B cell (primary cell): ENCODE results near the gene PRKCZ. TPM values are rescaled to one million over a fixed set of nuclear protein-coding genes. Genes with fewer than 3 reads are reported as not detected.

Experiments
- ATAC-seq: fragments of 200-7000 bp; cut with Tn5 transposase; one replicate; pipeline ENCODE4 v1.10.0; 2021; ENCODE audit warnings: low read depth, mild to moderate bottlenecking, moderate number of reproducible peaks, moderate library complexity
- CTCF ChIA-PET: fragments of 350-600 bp; sonication (Branson Sonifier 250); formaldehyde crosslinking; loops from one replicate; lab custom pipeline; 2021; ENCODE audit warnings: antibody characterized with exemption, inconsistent platforms; lab: Charles Lee
- POLR2A ChIA-PET: fragments of 350-600 bp; sonication (Branson Sonifier 250); formaldehyde crosslinking; loops from one replicate; lab custom pipeline; 2021; ENCODE audit warnings: antibody characterized with exemption; lab: Charles Lee
- DNase-seq: peaks from one replicate; pipeline ENCODE4 v3.0.0; 2013
- H2AFZ ChIP-seq: 2 replicates; pipeline ENCODE4 v1.6.1; 2012; ENCODE audit warnings: mild to moderate bottlenecking, low read depth, low read length; ENCODE audit not compliant: insufficient read depth, poor library complexity, severe bottlenecking
- H3K27ac ChIP-seq, 2 donors: 1 replicate in 1 of 2; 2 replicates in 1 of 2; pipeline ENCODE4 v1.5.1; 2012 to 2013; ENCODE audit warnings: low read length in 2 of 2, mild to moderate bottlenecking in 2 of 2, moderate library complexity in 1 of 2
- H3K27me3 ChIP-seq, 4 experiments: fragments of 200-600 bp in 1 of 4; sonication (generic) in 1 of 4; replicated peaks in 1 of 4; 1 replicate in 2 of 4; 2 replicates in 2 of 4; pipeline versions ENCODE4 v1.6.1 to v1.7.0; 2013 to 2016; ENCODE audit warnings: low read length in 3 of 4, mild to moderate bottlenecking in 2 of 4, mixed read lengths in 1 of 4, moderate library complexity in 1 of 4; ENCODE audit not compliant: insufficient read depth in 4 of 4, control insufficient read depth in 3 of 4; ENCODE audit errors: control extremely low read depth in 1 of 4
- H3K36me3 ChIP-seq, 2 experiments: replicated peaks in 1 of 2; 1 replicate in 1 of 2; 2 replicates in 1 of 2; pipeline versions ENCODE4 v1.6.1 to v1.7.1; 2013; ENCODE audit warnings: low read length in 1 of 2; ENCODE audit not compliant: insufficient read depth in 2 of 2, control insufficient read depth in 1 of 2; ENCODE audit errors: control extremely low read depth in 1 of 2, extremely low read depth in 1 of 2
- H3K4me1 ChIP-seq, 2 donors: fragments of 200-600 bp in 1 of 2; sonication (generic) in 1 of 2; 1 replicate in 1 of 2; 2 replicates in 1 of 2; pipeline versions ENCODE4 v1.5.1 to v1.6.1; 2013 to 2017; ENCODE audit warnings: low read length in 2 of 2; ENCODE audit not compliant: control insufficient read depth in 2 of 2, insufficient read depth in 2 of 2
- H3K4me2 ChIP-seq: replicated peaks from 2 replicates; pipeline ENCODE3; 2012; ENCODE audit warnings: mild to moderate bottlenecking, low read depth, low read length; ENCODE audit not compliant: poor library complexity, severe bottlenecking
- H3K4me3 ChIP-seq, 5 experiments: fragments of 200-600 bp in 1 of 5; sonication (generic) in 1 of 5; 1 replicate in 3 of 5; 2 replicates in 2 of 5; pipeline versions ENCODE4 v1.5.1 to v1.7.0; 2011 to 2016; ENCODE audit warnings: low read length in 4 of 5, mild to moderate bottlenecking in 4 of 5, low read depth in 2 of 5, control low read depth in 1 of 5, moderate library complexity in 1 of 5; ENCODE audit not compliant: insufficient read depth in 1 of 5; ENCODE audit errors: control extremely low read depth in 1 of 5, extremely low read depth in 1 of 5
- H3K79me2 ChIP-seq: fragments of 200-600 bp; sonication (generic); one replicate; pipeline ENCODE4 v1.6.0; 2016; ENCODE audit warnings: low read length; ENCODE audit not compliant: control insufficient read depth, insufficient read depth
- H3K9ac ChIP-seq: fragments of 200-600 bp; sonication (generic); 2 replicates; pipeline ENCODE4 v1.6.1; 2017; ENCODE audit warnings: mild to moderate bottlenecking, low read length, moderate library complexity
- H3K9me3 ChIP-seq, 3 donors: one replicate each; pipeline versions ENCODE4 v1.6.1 to v1.7.1; 2013; ENCODE audit warnings: low read length in 2 of 3; ENCODE audit not compliant: control insufficient read depth in 2 of 3, insufficient read depth in 1 of 3; ENCODE audit errors: control extremely low read depth in 1 of 3
- H4K20me1 ChIP-seq: 2 replicates; pipeline ENCODE4 v1.6.0; 2012; ENCODE audit warnings: mild to moderate bottlenecking, low read length; ENCODE audit not compliant: insufficient read depth, control insufficient read depth, poor library complexity, severe bottlenecking
- H3K27ac Mint-ChIP-seq: one replicate; pipeline ENCODE4 v1.8.0; 2021; ENCODE audit warnings: mixed read lengths
- H3K27me3 Mint-ChIP-seq: one replicate; pipeline ENCODE4 v1.8.0; 2021; ENCODE audit warnings: mixed read lengths
- H3K4me1 Mint-ChIP-seq: one replicate; pipeline ENCODE4 v1.8.0; 2021; ENCODE audit warnings: mixed read lengths
- H3K4me3 Mint-ChIP-seq: one replicate; pipeline ENCODE4 v1.8.0; 2021; ENCODE audit warnings: mixed read lengths
- H3K9me3 Mint-ChIP-seq: one replicate; pipeline ENCODE4 v1.8.0; 2022; ENCODE audit warnings: mixed read lengths; ENCODE audit not compliant: insufficient read depth
- CTCF ChIP-seq: fragments of 200-600 bp; IDR thresholded peaks from one replicate; pipeline ENCODE4 v1.8.0; 2022; ENCODE audit warnings: antibody characterized with exemption, mild to moderate bottlenecking
- EZH2 ChIP-seq: IDR thresholded peaks from 2 replicates; pipeline ENCODE4 v1.6.1; 2012; ENCODE audit warnings: borderline replicate concordance, low read depth, mild to moderate bottlenecking, moderate library complexity, low read length; ENCODE audit not compliant: insufficient read depth, poor library complexity, severe bottlenecking
- WGBS: methylation state at CpG from one replicate; pipeline ENCODE4 v1.1.5; 2013; ENCODE audit warnings: missing lambda C conversion rate; ENCODE audit not compliant: insufficient coverage; 5-methylcytosine and 5-hydroxymethylcytosine counted together
- intact Hi-C: fragments of 100-400 bp; cut with micrococcal nuclease; formaldehyde crosslinking; loops from one replicate; pipeline ENCODE4 v1.10.0; 2022
- polyA plus RNA-seq: library from polyadenylated mRNA; depleted of rRNA; stranded (reverse); fragments of >200 nt; gene quantifications from 2 replicates; pipeline ENCODE4 v1.2.3, GENCODE V29; 2012
- total RNA-seq, 2 donors: library from RNA; stranded (reverse); fragments of 120-200 nt in 1 of 2; gene quantifications; 1 replicate in 1 of 2; 2 replicates in 1 of 2; pipeline versions ENCODE4 v1.2.3 to v1.2.4, GENCODE V29; 2013 to 2022

PRKCZ gene
- total and polyA plus RNA-seq, 2 donors (not counting 1 experiment from before 2014, with no cell fraction given): 17.9 to 53.2 TPM

DNA sequence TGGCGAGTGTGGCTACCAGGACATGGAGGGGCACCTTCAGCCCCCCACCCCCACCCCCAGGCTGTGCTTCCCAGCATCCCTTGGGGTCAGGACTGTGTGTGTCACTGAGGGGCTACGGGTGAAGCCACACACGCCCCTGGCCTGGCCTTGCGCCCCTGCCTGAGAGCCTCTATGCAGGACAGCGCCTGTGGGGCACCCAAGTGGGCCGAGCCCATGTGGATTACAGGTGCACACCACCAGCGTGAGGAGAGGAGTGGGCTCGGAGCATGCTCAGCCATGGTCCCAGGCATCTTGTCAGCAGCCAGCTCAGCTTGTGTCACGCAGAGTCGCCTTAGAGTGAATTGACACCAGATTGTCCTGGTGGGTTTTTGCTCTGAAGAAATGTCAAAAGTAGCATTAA, 116.5 kb downstream of the PRKCZ start:
- no peaks in the 10 kb centered on the region for H3K4me1 Mint-ChIP-seq
- TF ChIP-seq EZH2: no peak
- no peak for TF ChIP-seq CTCF
- no peaks in the 10 kb centered on the region for H3K4me1 ChIP-seq
- WGBS: 99% methylated on average over 7 of the region's 10 CpGs
- no peak overlapping the region for H3K27ac Mint-ChIP-seq
- no peak overlapping the region for H3K4me2 ChIP-seq
- intact Hi-C loops: no loop called here
- CTCF ChIA-PET: no interaction called here
- no peak overlapping the region for H2AFZ ChIP-seq
- H3K4me3 ChIP-seq: no peak overlapping the region
- H3K9me3 ChIP-seq: peaks cover 0 to 14% (median 0%) of the 10 kb centered on the region in 3 donors
- no peaks in the 10 kb centered on the region for H3K9me3 Mint-ChIP-seq
- no peak for ATAC-seq
- DNase-seq: no peak
- POLR2A ChIA-PET: no interaction called here
- no peaks in the 10 kb centered on the region for H3K27me3 Mint-ChIP-seq
- no peak overlapping the region for H3K27ac ChIP-seq
- H3K36me3 ChIP-seq: no peaks in the 10 kb centered on the region
- no peaks in the 10 kb centered on the region for H3K79me2 ChIP-seq
- H3K4me3 Mint-ChIP-seq: no peak overlapping the region
- no peaks in the 10 kb centered on the region for H4K20me1 ChIP-seq
- no peak overlapping the region for H3K9ac ChIP-seq
- H3K27me3 ChIP-seq: no peaks in the 10 kb centered on the region

DNA sequence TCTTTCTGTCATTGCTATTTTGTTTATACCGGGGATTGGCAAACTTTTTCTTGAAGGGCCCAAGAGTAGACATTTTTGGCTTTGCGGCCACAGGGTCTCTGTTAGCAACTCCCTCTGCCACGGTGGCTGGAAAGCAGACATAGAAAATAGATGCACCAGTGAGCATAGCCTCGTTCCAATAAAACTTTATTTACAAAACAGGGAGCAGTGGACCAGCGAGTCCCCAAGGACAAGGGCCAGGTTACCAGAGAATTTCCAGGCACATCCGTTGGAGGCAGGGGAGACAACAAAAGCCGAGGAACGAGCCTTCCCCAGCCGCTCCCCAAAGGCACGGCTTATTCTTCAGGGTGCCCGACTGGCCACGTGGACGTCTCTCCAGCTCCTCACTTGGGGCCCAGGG, 117.9 kb downstream of the PRKCZ start:
- DNase-seq (no peak), ATAC-seq (no peak)
- Histone ChIP-seq H3K27me3 (no peaks in the 10 kb centered on the region), H4K20me1 (no peaks in the 10 kb centered on the region), H2AFZ (no peak overlapping the region), H3K36me3 (no peaks in the 10 kb centered on the region), H3K9me3 (peaks cover 0 to 12% (median 0%) of the 10 kb centered on the region in 3 donors), H3K4me2 (no peak overlapping the region), H3K9ac (no peak overlapping the region), H3K79me2 (no peaks in the 10 kb centered on the region), H3K27ac (no peak overlapping the region), H3K4me3 (no peak overlapping the region), H3K4me1 (no peaks in the 10 kb centered on the region)
- no peaks in the 10 kb centered on the region for H3K27me3 Mint-ChIP-seq
- H3K27ac Mint-ChIP-seq: no peak overlapping the region
- intact Hi-C loops: no loop called here
- CTCF ChIA-PET: interaction anchor here (1.1 kb wide), 1 partner anchor 8 kb away, joined by 4 read pairs; no protein-coding TSS in a partner anchor
- POLR2A ChIA-PET: no interaction called here
- no peak overlapping the region for H3K4me3 Mint-ChIP-seq
- TF ChIP-seq CTCF (no peak), EZH2 (no peak)
- H3K4me1 Mint-ChIP-seq: no peaks in the 10 kb centered on the region
- 98% methylated on average over 13 of the region's 13 CpGs for WGBS
- H3K9me3 Mint-ChIP-seq: no peaks in the 10 kb centered on the region
